Suprapubic skin (tissue), 3 donors: ENCODE results near the gene LRRC8C.

Source experiments
- CTCF ChIP-seq, 2 donors: fragments of 200-600 bp in 1 of 2; fragments of 450-650 bp in 1 of 2; sonication (generic) in 1 of 2; IDR thresholded peaks; one replicate each; pipeline ENCODE4 v1.5.1; 2016 to 2019; ENCODE audit warnings: antibody characterized with exemption in 2 of 2, mild to moderate bottlenecking in 1 of 2, moderate library complexity in 1 of 2
- POLR2A ChIP-seq, 2 donors: fragments of 450-650 bp; IDR thresholded peaks; one replicate each; pipeline ENCODE4 v1.6.1; 2017; ENCODE audit warnings: antibody characterized with exemption in 2 of 2, mild to moderate bottlenecking in 2 of 2, moderate library complexity in 2 of 2

GRCh38 chr1:89721351-89721750, 88.4 kb downstream of the LRRC8C start:
- TF ChIP-seq CTCF (IDR thresholded peaks at IDR 0.05) (no peak), POLR2A (IDR thresholded peaks at IDR 0.05) (no peak)
